Measurements from ENCODE around the gene CACNA1E.

The CACNA1E gene

DNA sequence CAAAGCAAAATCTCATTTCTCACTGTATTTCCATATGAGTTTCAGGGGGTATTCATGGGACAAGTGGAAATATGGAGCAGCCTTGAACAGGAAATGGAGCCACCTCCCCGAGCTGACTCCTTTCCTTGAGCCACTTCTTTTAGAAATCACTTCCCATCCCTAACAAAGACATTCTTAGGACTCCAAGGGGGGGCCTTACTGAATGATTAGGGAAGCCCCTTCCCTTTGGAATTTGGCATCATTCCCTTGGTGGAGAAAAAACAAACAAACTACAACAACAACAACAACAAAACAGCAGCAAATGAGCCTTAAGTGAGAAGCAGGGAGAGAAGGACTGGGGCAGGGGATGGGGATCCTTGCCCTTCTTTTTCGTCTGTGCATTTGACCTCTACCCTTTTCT, 299.9 kb downstream of the CACNA1E start:
- H3K36me3 Mint-ChIP-seq (ENCODE audit: low read depth), result no peaks in the 10 kb centered on the region
- TF ChIP-seq, protein P1, sequence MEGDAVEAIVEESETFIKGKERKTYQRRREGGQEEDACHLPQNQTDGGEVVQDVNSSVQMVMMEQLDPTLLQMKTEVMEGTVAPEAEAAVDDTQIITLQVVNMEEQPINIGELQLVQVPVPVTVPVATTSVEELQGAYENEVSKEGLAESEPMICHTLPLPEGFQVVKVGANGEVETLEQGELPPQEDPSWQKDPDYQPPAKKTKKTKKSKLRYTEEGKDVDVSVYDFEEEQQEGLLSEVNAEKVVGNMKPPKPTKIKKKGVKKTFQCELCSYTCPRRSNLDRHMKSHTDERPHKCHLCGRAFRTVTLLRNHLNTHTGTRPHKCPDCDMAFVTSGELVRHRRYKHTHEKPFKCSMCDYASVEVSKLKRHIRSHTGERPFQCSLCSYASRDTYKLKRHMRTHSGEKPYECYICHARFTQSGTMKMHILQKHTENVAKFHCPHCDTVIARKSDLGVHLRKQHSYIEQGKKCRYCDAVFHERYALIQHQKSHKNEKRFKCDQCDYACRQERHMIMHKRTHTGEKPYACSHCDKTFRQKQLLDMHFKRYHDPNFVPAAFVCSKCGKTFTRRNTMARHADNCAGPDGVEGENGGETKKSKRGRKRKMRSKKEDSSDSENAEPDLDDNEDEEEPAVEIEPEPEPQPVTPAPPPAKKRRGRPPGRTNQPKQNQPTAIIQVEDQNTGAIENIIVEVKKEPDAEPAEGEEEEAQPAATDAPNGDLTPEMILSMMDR (IDR thresholded peaks at IDR 0.05), result no peak
- peaks cover 17% of the 10 kb centered on the region for H3K27me3 Mint-ChIP-seq (ENCODE audit: low read depth, poor library complexity)
- no peaks in the 10 kb centered on the region for H3K9me3 Mint-ChIP-seq
- DNase-seq, result no peak
- no peak overlapping the region for H3K27ac Mint-ChIP-seq
- no peaks in the 10 kb centered on the region for H3K4me1 Mint-ChIP-seq
- H3K4me3 Mint-ChIP-seq, result no peak overlapping the region

DNA sequence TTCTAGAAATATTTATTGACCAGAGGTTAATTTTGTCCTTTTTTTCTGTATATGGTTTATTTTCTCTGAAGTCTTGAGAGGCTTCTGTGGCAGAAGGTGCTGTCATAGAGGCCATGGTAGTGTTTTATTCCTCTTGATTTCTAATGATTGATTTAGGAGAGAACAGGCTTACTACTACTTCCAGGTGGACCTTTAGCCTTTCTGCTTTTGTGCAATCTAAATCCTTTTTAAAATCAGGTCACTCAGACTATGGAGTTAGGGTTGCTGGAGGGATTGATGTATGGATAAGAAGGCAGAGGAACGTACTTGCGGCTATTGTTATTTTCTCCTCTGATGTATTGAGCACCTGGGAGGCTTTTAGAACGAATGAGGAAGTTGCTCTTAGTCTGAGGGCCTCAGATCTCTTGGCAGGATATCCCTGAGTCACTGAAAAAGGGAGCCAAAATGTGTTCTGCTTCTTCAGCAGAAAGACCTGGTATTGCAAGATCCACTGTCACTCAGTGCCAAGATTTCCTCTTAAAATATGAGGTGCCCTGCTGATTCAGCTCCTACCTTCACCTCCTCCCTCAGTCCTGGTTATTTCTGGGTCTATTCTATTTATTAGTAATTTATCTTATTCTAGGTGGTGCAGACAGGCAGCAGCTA, 300.8 kb downstream of the CACNA1E start:
- Mint-ChIP-seq H3K4me3 (no peak overlapping the region), H3K9me3 (no peaks in the 10 kb centered on the region), H3K36me3 (ENCODE audit: low read depth) (no peaks in the 10 kb centered on the region), H3K27me3 (ENCODE audit: low read depth, poor library complexity) (peaks cover 17% of the 10 kb centered on the region), H3K4me1 (no peaks in the 10 kb centered on the region), H3K27ac (no peak overlapping the region)
- DNase-seq, result no peak
- TF ChIP-seq, protein P1 (IDR thresholded peaks at IDR 0.05), result no peak

DNA sequence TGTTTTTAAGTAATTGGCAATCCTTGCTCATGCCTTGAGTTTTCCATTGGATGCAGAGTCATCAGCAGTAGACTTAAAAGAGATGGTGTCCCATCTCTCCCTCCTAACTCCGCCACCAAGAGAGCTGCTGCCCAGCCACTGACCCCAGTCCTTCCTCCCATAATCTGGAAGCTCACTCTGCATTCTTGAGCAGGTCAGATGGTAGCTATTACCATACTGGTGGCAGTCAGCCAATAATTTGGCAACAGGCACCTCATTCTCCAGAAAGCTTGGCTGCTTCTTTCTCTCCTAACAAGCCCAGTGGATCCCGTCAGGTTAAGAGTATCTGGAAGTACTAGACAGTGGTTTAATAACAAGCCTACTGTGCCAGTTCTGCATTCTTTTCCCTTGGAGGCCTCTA, 306.1 kb downstream of the CACNA1E start:
- Mint-ChIP-seq H3K36me3 (ENCODE audit: low read depth) (no peaks in the 10 kb centered on the region), H3K27me3 (ENCODE audit: low read depth, poor library complexity) (peaks cover 10% of the 10 kb centered on the region), H3K9me3 (no peaks in the 10 kb centered on the region), H3K4me1 (peaks cover 5% of the 10 kb centered on the region), H3K4me3 (no peak overlapping the region), H3K27ac (no peak overlapping the region)
- TF ChIP-seq, protein P1 (IDR thresholded peaks at IDR 0.05), result no peak
- DNase-seq, result no peak

DNA sequence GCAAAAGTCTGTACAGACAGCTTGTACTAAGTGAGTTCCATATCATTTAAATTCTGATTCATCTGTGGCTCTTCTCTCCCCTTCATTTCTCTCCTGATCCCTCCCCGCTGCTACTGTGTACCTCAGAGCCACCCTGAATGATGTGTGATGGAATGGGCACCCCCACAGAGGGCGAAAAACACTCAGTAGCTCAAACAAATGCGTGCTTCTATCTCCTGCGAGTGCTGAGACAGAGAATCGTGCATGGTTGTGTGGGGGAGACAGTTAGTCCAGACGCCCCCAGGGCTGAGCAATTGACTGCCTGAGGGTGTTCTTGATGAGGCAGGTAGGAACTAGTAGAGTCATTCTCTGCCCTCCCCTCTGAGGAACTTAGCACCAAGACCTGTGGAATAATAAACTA, 308.4 kb downstream of the CACNA1E start:
- TF ChIP-seq, protein P1 (IDR thresholded peaks at IDR 0.05), result no peak
- no peak for DNase-seq
- H3K27me3 Mint-ChIP-seq (ENCODE audit: low read depth, poor library complexity), result peaks cover 10% of the 10 kb centered on the region
- no peaks in the 10 kb centered on the region for H3K36me3 Mint-ChIP-seq (ENCODE audit: low read depth)
- H3K4me1 Mint-ChIP-seq, result peaks cover 5% of the 10 kb centered on the region
- no peaks in the 10 kb centered on the region for H3K9me3 Mint-ChIP-seq
- H3K27ac Mint-ChIP-seq, result peak overlapping the region; percentile 56
- no peak overlapping the region for H3K4me3 Mint-ChIP-seq

DNA sequence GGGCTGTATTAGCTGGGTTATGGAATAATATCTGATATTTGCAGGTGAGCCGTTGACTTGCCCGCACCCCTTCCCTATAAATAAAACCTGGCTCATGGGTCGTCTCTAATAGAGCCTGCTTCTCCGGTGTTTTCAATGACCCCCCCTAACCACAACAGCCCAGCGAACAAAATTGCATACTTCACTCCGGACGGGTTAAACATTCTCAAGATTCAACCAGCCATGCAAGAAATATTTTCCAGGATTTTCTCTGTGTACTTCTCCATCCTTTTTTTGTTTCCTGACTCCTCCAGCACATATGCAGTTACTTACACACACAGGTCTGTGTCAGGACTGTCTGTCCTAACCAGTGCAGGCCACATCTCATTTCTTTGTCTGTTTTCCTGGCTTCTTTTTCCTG, 310.5 kb downstream of the CACNA1E start:
- TF ChIP-seq, protein P1 (IDR thresholded peaks at IDR 0.05), result no peak
- H3K4me3 Mint-ChIP-seq, result no peak overlapping the region
- DNase-seq, result no peak
- H3K27ac Mint-ChIP-seq, result no peak overlapping the region
- peaks cover 5% of the 10 kb centered on the region for H3K27me3 Mint-ChIP-seq (ENCODE audit: low read depth, poor library complexity)
- no peaks in the 10 kb centered on the region for H3K9me3 Mint-ChIP-seq
- peaks cover 5% of the 10 kb centered on the region for H3K4me1 Mint-ChIP-seq
- no peaks in the 10 kb centered on the region for H3K36me3 Mint-ChIP-seq (ENCODE audit: low read depth)

DNA sequence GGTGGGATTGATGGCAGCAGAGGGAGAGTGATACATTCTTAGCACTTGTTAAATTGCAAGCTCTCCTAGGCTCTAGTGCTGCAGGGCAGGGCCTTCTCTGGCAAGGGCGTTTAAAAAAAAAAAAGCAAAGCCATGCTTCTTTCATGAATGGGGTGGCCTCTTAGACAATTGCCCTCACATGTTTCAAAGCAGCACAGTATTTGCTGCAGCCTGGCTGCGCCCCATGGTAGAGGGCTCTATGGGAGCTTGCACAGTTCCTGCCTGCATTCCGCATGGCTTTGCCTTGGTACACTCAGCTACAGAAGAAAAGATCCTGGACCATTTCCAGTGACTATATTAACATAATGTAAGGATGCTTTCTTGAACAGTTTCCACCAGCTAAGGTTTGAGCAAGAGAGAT, 311.0 kb downstream of the CACNA1E start:
- H3K9me3 Mint-ChIP-seq, result no peaks in the 10 kb centered on the region
- H3K4me3 Mint-ChIP-seq, result no peak overlapping the region
- no peaks in the 10 kb centered on the region for H3K36me3 Mint-ChIP-seq (ENCODE audit: low read depth)
- TF ChIP-seq, protein P1 (IDR thresholded peaks at IDR 0.05), result no peak
- H3K4me1 Mint-ChIP-seq, result peaks cover 5% of the 10 kb centered on the region
- peaks cover 7% of the 10 kb centered on the region for H3K27me3 Mint-ChIP-seq (ENCODE audit: low read depth, poor library complexity)
- H3K27ac Mint-ChIP-seq, result no peak overlapping the region
- no peak for DNase-seq

Data from nephron progenitor cell (in vitro differentiated cells).